NK-92 treated with Interleukin-12 subunit alpha and Interleukin-12 subunit beta, amount 100 ng/mL, for 24 hours (cell line): ENCODE data around the gene OPTC.

Experiments used
- DNase-seq: peaks from one replicate; lab custom pipeline; 2025; lab: John Stamatoyannopoulos, UW

The OPTC gene

DNA sequence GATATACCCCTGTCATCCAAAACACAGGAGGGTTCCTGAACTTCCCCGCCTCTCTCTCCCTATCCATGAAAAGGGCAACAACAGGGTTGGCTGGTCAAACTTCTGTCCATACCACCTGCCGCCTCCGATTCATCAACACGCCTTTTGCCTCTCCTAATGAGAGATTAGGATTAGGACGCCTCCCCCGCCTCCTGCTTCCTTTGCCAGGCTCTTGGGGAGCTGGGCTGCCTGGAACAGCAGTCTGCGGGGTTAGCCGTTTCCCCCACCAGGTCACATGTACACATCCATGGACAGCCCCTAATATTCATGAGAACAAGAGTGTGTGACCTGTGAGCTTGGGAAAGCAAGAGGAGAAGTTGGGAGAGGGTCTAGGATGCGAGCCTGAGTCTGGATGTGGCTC lies 2.3 kb upstream of the OPTC start:
- DNase-seq: no peak

DNA sequence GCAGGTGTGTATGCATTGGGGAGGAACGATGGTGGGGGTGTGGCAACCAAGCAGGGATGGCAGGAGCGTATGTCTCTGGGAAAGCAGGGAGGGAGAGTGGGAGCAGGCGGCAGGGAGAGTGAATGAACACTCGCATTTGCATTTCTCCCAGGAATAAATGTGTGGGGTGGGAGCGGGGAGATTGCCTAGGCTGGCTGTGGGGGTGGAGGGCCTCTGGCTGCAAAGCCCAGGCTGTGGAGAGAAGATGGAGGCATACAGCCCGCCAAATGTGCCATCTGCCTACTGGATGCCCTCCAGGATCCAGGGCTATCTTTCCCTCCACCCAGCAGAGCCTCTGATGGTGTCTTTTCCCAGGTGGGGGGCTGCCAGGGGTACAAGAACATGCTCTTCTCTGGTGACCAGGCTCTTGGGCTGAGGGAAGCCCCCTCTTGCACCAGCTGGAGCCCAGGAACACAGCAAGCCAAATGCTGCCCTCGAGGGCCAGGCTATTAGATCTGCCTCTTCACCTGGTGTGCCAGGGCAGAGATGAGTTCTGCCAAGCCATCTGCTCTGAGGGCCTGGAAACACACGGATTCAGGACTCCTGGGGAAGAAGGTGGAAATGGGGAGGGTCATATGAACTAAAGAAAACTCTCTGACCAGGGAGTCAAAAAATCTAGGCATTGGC lies 1.7 kb upstream of the OPTC start:
- no peak for DNase-seq

DNA sequence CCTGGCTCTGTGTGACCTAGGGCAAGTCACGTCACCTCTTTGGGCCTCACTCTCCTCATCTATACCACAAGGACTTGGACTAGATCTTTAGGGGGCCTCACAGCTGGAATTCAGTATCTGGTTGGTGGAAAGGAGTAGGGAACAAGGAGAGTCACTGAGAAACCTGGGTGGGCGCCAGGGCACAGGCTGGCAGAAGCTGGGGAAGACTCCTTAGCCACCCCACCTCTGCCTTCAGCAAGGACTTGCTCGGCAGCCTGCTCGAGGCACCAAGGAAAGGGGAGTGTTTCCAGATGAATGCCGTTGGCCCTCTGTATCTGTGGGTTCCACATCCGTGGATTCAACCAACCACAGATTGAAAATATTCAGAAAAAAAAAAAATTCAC lies 1.2 kb upstream of the OPTC start:
- no peak for DNase-seq

DNA sequence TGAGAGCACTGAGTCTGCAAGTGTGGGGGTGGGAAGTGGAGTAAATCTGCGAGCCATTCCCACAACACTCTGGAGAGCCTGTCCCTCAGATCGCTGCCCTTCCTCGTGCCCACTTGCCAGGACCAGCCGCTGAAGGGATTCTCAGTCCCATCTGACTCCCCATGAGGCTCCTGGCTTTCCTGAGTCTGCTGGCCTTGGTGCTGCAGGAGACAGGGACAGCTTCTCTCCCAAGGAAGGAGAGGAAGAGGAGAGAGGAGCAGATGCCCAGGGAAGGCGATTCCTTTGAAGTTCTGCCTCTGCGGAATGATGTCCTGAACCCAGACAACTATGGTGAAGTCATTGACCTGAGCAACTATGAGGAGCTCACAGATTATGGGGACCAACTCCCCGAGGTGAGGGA lies 1.9 kb downstream of the OPTC start:
- no peak for DNase-seq

DNA sequence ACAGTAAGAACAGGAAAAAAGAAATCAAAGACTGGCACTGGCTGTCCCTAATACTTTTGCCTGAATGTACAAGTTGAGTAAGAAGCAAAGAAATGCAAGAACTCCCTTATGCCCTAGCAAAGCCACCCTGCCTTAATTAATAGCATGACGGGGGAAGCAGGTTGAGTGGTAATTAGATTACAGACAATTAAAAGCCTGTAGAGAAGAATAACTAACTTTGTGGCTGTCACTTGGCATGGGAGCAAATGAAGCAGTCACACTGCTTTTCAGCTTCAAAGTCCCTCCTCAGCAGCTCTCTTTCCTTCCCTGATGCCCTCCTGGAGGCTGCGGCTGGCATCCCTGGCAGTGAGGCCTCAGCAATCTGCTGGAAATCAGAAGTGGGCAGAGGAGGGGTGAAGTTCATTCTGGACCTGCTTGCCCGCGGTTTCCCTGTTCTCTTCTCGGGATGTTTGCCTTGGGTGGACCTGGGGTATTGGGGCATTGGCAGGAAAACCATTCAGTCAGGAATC lies 3.4 kb downstream of the OPTC start:
- DNase-seq: no peak

DNA sequence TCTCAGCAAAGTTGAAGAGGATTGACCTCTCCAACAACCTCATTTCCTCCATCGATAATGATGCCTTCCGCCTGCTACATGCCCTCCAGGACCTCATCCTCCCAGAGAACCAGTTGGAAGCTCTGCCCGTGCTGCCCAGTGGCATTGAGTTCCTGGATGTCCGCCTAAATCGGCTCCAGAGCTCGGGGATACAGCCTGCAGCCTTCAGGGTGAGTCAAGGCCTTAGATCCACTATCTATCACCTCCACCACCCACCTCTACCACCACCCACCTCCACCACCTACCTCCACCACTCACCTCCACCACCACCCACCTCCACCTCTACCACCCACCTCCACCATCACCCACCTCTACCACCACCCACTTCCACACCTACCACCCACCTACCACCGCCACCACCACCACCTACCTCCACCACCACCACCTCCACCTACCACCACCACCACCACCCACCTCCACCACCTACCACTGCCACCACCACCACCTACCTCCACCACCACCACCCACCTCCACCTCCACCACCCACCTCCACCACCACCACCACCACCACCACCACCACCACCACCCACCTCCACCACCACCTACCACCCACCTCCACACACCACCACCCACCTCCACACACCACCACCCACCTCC lies 5.8 kb downstream of the OPTC start:
- no peak for DNase-seq

DNA sequence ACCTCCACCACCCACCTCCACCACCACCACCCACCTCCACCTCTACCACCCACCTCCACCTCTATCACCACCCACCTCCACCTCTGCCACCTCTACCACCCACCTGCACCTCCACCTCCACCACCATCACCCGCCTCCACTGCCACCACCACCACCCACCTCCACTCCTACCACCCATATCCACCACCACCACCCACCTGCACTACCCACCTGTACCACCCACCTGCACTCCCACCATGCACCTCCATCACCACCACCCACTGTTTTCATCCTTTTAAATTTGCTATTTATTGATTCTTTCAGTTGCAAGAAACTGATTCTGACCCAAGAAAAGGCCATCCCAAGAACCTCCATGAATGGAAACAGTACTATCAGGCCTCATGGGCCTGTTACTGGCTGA lies 6.3 kb downstream of the OPTC start:
- DNase-seq: no peak

DNA sequence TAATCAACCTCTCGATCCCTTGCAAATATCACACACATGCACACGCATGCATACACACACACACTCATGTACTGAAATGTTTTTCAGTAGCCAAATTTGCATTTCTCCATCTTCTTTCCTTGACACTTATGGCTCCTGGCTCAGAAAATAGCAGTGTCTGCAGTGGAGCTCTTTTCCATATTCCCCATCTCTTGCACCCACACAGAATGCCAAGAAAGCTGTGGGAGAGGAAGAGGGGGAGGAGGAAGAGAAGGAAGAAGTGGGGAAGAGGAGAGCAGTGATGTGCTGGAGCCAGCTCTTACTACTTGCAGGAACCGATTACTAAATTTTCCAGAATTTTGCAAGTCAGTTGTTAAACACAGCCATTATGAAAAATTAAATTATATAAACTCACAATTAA lies 9.9 kb downstream of the OPTC start:
- DNase-seq: no peak

DNA sequence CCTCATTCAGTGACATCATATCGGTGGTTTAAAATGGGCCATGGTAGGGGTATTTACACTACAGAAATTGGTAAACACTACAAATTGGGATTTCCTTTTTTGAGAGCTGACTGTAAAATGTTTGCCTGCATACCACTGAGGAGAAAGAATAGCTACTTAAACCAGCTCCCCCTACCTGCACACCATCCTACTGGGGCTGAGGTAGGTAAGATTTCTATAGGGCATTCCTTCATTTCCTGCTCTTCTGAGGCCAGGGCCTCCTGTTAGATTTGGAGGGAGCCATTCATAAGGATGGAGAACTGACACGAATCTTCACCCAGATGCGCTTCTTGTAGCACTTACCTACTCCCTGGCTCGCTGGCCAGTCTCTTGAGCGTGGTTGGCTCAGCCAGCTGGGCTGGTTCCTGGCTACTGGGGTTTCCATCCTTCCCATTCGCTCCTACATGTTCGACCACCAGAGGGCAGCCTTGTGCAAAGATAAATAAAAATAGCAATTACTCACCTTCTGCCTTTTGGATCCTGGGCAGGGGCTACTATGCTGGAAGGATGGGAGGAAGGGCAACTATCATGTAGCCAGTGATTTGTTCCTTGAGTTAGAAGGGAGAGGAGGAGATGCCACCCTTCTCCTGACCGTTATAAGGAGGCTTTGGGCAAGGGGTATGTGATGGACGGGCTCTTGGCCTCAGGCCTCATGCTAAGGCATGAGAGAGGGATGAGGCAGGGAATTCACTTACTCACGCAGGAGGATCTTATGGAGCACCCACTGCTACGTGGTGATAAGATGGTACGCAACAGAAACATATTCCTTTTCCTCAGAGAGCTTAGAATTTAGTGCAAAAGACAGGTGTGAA lies 10.7 kb downstream of the OPTC start:
- DNase-seq: peak; percentile 49

DNA sequence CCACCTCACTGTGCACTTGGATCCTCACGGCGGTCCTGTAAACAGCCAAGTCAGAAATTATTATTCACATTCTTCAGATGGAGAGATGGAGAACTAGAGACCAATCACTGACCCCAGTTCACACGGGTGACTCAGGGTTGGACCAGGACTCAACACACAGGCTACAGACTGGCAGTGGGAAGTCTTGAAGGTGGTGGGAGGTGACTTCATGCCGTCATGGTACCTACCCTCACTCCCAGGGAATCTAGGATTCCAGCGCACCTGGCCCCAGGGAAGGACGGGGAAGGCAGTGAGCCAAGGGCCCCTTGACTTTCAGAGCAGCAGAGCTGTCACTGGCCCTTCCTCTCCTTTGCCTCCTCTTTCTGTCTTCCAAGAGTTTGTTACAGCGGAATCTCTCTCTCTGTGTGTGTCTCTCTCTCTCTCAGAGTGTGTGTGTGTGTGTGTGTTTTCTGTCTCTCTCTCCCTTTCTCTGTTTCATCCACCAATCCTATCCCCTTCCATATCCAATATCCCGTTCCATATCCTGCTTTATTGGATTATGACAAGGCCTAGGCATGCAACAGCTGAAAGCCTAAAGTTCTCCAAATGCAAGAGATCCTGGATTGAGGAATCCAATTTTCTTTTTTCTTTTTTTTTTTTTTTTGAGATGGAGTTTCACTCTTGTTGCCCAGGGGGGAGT lies 11.7 kb downstream of the OPTC start:
- DNase-seq: no peak

DNA sequence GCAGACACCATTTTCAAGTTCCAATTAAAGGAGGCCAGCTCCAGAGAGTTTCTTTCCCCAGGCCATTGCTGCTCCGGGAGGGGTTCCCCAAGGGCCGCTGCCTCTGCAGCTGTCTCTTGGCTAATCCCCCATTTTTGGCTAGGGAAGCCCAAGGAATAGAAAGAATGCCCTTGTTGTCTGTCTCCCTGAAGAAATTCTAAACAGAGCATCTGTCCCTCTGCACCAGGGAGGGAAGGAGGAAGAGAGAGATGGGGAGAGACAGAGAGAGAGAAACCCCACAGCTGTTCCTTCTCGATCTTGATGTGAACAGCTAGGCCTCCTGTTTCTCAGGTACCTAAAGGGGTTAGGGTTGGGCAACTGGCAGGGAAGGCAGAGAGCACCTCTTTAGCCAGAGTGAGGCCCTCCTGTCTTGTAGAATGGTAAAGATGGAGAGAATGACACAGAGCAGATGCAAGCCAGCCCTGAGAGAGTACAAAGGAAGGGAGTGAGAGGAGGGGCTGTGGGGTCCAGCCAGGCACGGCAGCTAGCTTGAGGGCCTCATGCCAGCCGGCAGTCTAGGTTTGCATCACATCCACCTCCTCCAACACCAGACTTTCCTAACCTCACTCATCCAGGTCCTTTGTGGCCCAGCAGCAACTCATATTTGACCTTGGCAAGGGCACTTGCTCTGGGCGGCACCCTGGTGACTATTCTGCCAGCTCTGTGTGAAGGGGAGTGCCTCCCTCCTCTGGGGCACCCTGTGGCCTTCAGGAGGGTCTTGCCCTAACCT lies 13.1 kb downstream of the OPTC start:
- no peak for DNase-seq

DNA sequence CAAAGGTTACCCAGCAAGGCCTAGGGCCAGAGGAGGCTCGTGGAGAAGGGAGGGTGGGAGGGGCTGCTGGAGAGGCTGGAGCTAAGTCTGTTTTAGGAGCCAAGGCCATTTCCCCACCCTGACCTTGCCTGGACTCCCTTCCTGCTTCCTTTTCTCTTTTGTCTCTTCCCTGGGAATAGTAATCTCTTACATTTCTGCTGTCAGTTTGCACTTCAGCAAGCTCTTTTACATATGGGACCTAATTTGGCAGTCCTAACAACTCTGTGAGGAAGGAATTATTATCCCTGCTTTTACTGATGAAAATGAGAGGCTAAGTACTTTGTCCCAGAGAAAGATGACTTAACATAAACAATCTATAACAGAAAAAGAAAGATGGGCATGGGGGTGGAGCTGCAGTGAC lies 13.8 kb downstream of the OPTC start:
- DNase-seq: no peak

DNA sequence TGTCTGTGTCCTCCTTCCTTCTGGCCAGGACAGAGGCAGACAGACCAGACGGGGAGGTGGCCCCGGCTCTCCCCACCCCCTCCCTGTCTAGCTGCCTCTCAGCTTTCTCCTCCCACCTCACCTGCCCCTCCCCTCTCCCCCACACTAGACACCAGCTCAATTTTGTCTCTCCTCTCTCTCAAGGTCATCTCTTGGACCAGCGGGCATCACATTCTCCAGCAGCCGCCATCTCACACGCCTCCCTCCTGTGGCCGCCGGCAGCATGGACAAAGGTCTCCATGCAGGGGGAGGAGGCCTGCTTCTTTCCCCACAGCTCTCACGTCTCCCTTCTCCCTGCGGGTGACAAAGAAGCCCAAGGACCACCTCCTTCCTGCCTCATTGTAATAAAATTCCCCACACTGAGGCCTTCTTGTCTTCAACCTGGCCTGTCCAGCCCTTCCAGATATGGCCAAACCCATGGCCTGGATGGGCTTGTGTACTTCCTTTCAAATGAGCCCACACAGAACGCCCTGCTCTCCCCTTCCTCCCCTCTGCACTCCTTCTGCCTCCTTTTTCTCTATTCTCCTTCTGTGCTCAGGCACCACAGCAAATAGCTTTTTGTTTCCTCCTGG lies 14.6 kb downstream of the OPTC start:
- DNase-seq: no peak

DNA sequence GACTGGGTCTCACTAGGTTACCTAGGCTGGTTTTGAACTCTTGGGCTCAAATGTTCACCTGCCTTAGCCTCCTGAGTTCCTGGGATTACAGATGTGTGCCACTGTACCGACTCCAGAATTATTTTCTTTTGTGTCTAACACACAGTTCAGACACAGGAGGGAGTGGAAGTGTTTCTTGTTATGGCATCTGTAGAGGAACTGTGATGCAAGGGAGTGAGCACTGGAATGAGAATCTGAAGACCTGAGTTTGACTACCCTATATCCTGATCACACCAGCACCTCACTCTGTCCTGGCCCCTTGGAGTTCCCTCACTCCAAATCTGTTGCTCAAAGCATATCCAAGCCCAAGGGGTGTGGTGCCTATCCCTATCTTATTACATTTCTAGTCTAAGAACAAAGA lies 15.2 kb downstream of the OPTC start:
- DNase-seq: no peak

DNA sequence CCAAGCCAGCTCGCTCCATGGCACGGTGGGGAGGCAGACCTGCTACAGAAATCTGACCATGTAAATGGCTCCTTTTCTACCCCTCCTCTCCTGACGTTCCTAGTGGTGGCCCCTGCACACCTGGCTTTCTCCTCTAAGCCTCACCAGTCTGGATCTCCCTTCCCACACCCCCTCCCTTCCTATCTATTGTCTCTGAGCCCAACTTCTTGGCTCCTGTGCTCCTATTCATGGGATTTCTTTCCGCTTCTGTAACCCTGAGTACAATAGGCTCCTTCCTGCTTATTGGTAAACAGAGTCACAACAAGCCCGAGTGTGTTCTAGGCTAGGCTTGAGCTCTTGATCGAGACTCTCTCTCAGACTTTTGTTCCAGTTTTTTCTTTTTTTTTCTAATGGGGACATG lies 17.6 kb downstream of the OPTC start:
- DNase-seq: no peak

DNA sequence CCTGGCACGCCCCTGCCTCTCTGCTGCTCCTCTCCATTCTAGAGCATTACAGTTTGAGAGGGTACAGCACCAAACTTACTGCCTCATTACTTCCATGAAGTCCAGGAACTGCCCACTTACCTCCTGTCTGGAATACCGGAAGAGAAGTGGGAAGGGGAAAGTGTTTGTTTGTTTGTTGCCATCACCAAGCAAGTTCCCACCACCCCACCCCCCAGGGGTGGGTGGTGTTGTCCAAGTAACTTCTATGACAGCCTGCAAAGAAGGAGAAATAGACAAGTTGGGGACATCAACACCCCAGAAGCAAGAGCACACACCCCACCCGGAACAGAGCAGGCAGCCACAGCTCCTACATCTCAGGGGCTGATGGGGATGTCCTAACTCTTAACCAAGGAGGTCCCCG lies 18.0 kb downstream of the OPTC start:
- DNase-seq: no peak

DNA sequence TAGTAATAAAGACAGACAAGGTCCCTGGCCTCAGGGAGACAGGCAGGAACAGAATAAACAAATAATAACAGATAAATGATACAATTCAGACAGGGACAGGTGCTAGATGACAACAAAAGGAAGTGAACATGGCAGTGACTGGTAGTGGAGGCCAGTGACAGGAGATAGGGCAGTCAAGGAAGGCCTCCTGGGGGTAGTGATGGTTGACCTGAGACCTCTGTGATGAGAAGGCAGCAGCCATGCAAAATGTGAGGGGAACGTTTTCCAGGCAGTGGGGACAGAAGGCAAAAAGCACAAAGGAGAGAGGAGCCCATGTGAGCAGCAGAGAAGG lies 18.5 kb downstream of the OPTC start:
- DNase-seq: no peak

DNA sequence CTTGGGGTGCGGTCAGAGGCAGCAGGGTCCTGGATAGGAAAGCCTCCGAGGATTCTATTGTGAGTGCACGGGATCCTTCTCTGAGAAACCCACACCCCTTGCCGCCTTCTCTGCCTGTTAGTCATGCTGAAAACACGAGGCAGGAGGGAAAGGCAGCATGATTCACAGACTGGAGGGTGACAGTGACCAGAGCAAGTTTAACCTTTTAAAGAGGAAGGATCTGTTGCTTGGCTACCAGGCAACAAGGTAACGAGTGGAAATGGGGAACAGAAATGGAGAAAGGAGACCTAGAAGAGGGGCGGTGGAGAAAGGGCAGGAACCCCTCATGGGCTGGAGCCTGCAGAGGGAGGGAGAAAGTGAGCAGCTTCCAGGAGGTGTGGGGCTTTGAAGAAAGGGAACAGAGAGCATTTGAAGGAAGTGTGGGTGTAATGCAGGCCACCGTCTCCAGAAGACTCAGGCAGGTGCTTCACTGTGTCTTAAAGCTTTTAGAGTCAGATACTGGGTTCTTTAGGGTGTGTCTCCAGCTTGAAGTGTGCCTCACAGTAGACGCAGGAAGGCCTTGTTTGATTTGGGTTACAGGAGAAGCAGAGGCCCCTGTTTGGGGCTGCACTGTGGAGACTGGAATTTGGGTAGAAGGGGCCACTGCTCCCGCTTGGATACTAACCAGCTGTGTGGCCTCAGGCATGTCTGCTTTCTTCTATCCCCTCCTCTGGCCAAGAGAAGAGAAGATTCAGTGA lies 19.1 kb downstream of the OPTC start:
- DNase-seq: peak; percentile 17

DNA sequence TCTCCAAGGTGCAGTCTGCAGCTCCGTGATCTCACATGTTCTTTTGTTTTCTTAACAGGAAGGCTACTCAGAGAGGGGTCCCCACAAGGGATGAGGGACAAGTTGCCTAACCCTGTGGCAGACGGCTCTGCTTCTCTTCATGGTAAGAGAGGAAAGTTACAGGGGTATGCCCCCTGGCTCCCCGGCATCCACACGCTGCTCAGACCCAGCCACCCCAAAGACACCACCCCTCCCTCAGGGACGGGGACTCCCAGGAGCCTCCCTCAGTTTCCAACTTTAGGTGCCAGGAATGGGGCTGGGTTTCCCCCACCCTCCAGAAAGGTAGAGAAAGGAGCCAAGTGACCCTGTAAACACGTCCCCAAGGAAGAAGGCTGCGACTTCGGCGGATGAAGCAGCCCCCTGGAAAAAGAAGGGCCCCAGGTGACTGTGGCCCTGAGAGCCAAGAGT lies 19.7 kb downstream of the OPTC start:
- DNase-seq: no peak

DNA sequence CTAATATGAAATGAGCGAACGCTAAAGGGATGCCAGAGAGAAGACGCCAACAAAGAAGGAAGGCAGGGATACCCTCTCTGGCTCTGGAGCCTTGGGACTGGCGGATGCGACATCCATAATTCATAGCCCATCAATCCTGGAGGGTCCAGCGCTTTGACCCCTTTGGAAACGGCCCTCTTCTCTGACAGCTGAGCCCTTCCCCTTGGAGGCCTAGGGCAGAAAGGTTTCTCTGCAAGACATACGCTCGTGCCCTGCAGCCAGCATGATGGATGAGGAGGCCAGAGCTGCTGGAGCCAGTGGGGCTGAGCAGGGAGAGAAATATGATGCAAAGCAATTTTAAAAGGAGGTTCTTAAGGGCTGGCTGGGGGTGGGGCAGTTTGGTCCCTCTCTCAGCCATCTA lies 22.2 kb downstream of the OPTC start:
- DNase-seq: no peak

DNA sequence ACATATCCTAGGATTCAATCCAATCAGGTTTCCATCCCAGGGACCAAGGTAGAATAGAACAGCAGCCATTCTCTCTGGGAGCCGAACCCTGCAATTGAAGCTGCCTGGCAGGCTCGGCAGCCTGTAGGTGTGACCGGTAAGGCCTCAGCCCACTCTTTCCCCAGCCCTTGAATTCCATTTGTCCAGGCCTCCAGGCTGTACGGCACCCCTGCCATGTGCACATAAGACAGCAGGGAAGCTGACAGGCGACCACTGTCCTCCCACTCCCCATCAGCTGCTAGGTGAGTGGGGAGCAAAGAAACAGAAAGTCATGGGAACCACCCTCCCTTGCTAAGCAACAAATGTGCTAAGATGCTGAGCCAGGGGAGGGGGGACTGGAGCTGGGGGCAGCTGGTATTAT lies 23.0 kb downstream of the OPTC start:
- DNase-seq: no peak
